B cell (primary cell): Measurements from ENCODE around the gene CTIF. TPM values are rescaled to one million over a fixed set of nuclear protein-coding genes. Genes with fewer than 3 reads are reported as not detected.

Experiments
- ATAC-seq: fragments of 200-7000 bp; cut with Tn5 transposase; one replicate; pipeline ENCODE4 v1.10.0; 2021; ENCODE audit warnings: low read depth, mild to moderate bottlenecking, moderate number of reproducible peaks, moderate library complexity
- CTCF ChIA-PET: fragments of 350-600 bp; sonication (Branson Sonifier 250); formaldehyde crosslinking; loops from one replicate; lab custom pipeline; 2021; ENCODE audit warnings: antibody characterized with exemption, inconsistent platforms; lab: Charles Lee
- POLR2A ChIA-PET: fragments of 350-600 bp; sonication (Branson Sonifier 250); formaldehyde crosslinking; loops from one replicate; lab custom pipeline; 2021; ENCODE audit warnings: antibody characterized with exemption; lab: Charles Lee
- DNase-seq: peaks from one replicate; pipeline ENCODE4 v3.0.0; 2013
- H2AFZ ChIP-seq: 2 replicates; pipeline ENCODE4 v1.6.1; 2012; ENCODE audit warnings: mild to moderate bottlenecking, low read depth, low read length; ENCODE audit not compliant: insufficient read depth, poor library complexity, severe bottlenecking
- H3K27ac ChIP-seq, 2 donors: 1 replicate in 1 of 2; 2 replicates in 1 of 2; pipeline ENCODE4 v1.5.1; 2012 to 2013; ENCODE audit warnings: low read length in 2 of 2, mild to moderate bottlenecking in 2 of 2, moderate library complexity in 1 of 2
- H3K27me3 ChIP-seq, 4 experiments: fragments of 200-600 bp in 1 of 4; sonication (generic) in 1 of 4; replicated peaks in 1 of 4; 1 replicate in 2 of 4; 2 replicates in 2 of 4; pipeline versions ENCODE4 v1.6.1 to v1.7.0; 2013 to 2016; ENCODE audit warnings: low read length in 3 of 4, mild to moderate bottlenecking in 2 of 4, mixed read lengths in 1 of 4, moderate library complexity in 1 of 4; ENCODE audit not compliant: insufficient read depth in 4 of 4, control insufficient read depth in 3 of 4; ENCODE audit errors: control extremely low read depth in 1 of 4
- H3K36me3 ChIP-seq, 2 experiments: replicated peaks in 1 of 2; 1 replicate in 1 of 2; 2 replicates in 1 of 2; pipeline versions ENCODE4 v1.6.1 to v1.7.1; 2013; ENCODE audit warnings: low read length in 1 of 2; ENCODE audit not compliant: insufficient read depth in 2 of 2, control insufficient read depth in 1 of 2; ENCODE audit errors: control extremely low read depth in 1 of 2, extremely low read depth in 1 of 2
- H3K4me1 ChIP-seq, 2 donors: fragments of 200-600 bp in 1 of 2; sonication (generic) in 1 of 2; 1 replicate in 1 of 2; 2 replicates in 1 of 2; pipeline versions ENCODE4 v1.5.1 to v1.6.1; 2013 to 2017; ENCODE audit warnings: low read length in 2 of 2; ENCODE audit not compliant: control insufficient read depth in 2 of 2, insufficient read depth in 2 of 2
- H3K4me2 ChIP-seq: replicated peaks from 2 replicates; pipeline ENCODE3; 2012; ENCODE audit warnings: mild to moderate bottlenecking, low read depth, low read length; ENCODE audit not compliant: poor library complexity, severe bottlenecking
- H3K4me3 ChIP-seq, 5 experiments: fragments of 200-600 bp in 1 of 5; sonication (generic) in 1 of 5; 1 replicate in 3 of 5; 2 replicates in 2 of 5; pipeline versions ENCODE4 v1.5.1 to v1.7.0; 2011 to 2016; ENCODE audit warnings: low read length in 4 of 5, mild to moderate bottlenecking in 4 of 5, low read depth in 2 of 5, control low read depth in 1 of 5, moderate library complexity in 1 of 5; ENCODE audit not compliant: insufficient read depth in 1 of 5; ENCODE audit errors: control extremely low read depth in 1 of 5, extremely low read depth in 1 of 5
- H3K79me2 ChIP-seq: fragments of 200-600 bp; sonication (generic); one replicate; pipeline ENCODE4 v1.6.0; 2016; ENCODE audit warnings: low read length; ENCODE audit not compliant: control insufficient read depth, insufficient read depth
- H3K9ac ChIP-seq: fragments of 200-600 bp; sonication (generic); 2 replicates; pipeline ENCODE4 v1.6.1; 2017; ENCODE audit warnings: mild to moderate bottlenecking, low read length, moderate library complexity
- H3K9me3 ChIP-seq, 3 donors: one replicate each; pipeline versions ENCODE4 v1.6.1 to v1.7.1; 2013; ENCODE audit warnings: low read length in 2 of 3; ENCODE audit not compliant: control insufficient read depth in 2 of 3, insufficient read depth in 1 of 3; ENCODE audit errors: control extremely low read depth in 1 of 3
- H4K20me1 ChIP-seq: 2 replicates; pipeline ENCODE4 v1.6.0; 2012; ENCODE audit warnings: mild to moderate bottlenecking, low read length; ENCODE audit not compliant: insufficient read depth, control insufficient read depth, poor library complexity, severe bottlenecking
- H3K27ac Mint-ChIP-seq: one replicate; pipeline ENCODE4 v1.8.0; 2021; ENCODE audit warnings: mixed read lengths
- H3K27me3 Mint-ChIP-seq: one replicate; pipeline ENCODE4 v1.8.0; 2021; ENCODE audit warnings: mixed read lengths
- H3K4me1 Mint-ChIP-seq: one replicate; pipeline ENCODE4 v1.8.0; 2021; ENCODE audit warnings: mixed read lengths
- H3K4me3 Mint-ChIP-seq: one replicate; pipeline ENCODE4 v1.8.0; 2021; ENCODE audit warnings: mixed read lengths
- H3K9me3 Mint-ChIP-seq: one replicate; pipeline ENCODE4 v1.8.0; 2022; ENCODE audit warnings: mixed read lengths; ENCODE audit not compliant: insufficient read depth
- CTCF ChIP-seq: fragments of 200-600 bp; IDR thresholded peaks from one replicate; pipeline ENCODE4 v1.8.0; 2022; ENCODE audit warnings: antibody characterized with exemption, mild to moderate bottlenecking
- EZH2 ChIP-seq: IDR thresholded peaks from 2 replicates; pipeline ENCODE4 v1.6.1; 2012; ENCODE audit warnings: borderline replicate concordance, low read depth, mild to moderate bottlenecking, moderate library complexity, low read length; ENCODE audit not compliant: insufficient read depth, poor library complexity, severe bottlenecking
- WGBS: methylation state at CpG from one replicate; pipeline ENCODE4 v1.1.5; 2013; ENCODE audit warnings: missing lambda C conversion rate; ENCODE audit not compliant: insufficient coverage; 5-methylcytosine and 5-hydroxymethylcytosine counted together
- intact Hi-C: fragments of 100-400 bp; cut with micrococcal nuclease; formaldehyde crosslinking; loops from one replicate; pipeline ENCODE4 v1.10.0; 2022
- polyA plus RNA-seq: library from polyadenylated mRNA; depleted of rRNA; stranded (reverse); fragments of >200 nt; gene quantifications from 2 replicates; pipeline ENCODE4 v1.2.3, GENCODE V29; 2012
- total RNA-seq, 2 donors: library from RNA; stranded (reverse); fragments of 120-200 nt in 1 of 2; gene quantifications; 1 replicate in 1 of 2; 2 replicates in 1 of 2; pipeline versions ENCODE4 v1.2.3 to v1.2.4, GENCODE V29; 2013 to 2022

Gene CTIF
- total and polyA plus RNA-seq, 2 donors (not counting 1 experiment from before 2014, with no cell fraction given): 3.6 to 16.2 TPM

GRCh38 chr18:48574667-48575300, 36.0 kb downstream of the CTIF start:
- Histone ChIP-seq H4K20me1 (no peaks in the 10 kb centered on the region), H3K27me3 (no peaks in the 10 kb centered on the region), H3K4me2 (no peak overlapping the region), H3K4me1 (no peaks in the 10 kb centered on the region), H3K9ac (no peak overlapping the region), H3K36me3 (no peaks in the 10 kb centered on the region), H2AFZ (no peak overlapping the region), H3K79me2 (no peaks in the 10 kb centered on the region), H3K9me3 (peaks cover 0 to 7% (median 2%) of the 10 kb centered on the region in 3 donors), H3K27ac (no peak overlapping the region), H3K4me3 (no peak overlapping the region)
- TF ChIP-seq CTCF: no peak
- no peak for TF ChIP-seq EZH2
- no peak for DNase-seq
- 89% methylated on average over 2 of the region's 11 CpGs for WGBS
- ATAC-seq: no peak
- intact Hi-C loops: no loop called here
- Mint-ChIP-seq H3K27ac (no peak overlapping the region), H3K4me3 (no peak overlapping the region), H3K9me3 (peaks cover 9% of the 10 kb centered on the region), H3K4me1 (no peaks in the 10 kb centered on the region), H3K27me3 (no peaks in the 10 kb centered on the region)
- CTCF ChIA-PET: no interaction called here
- POLR2A ChIA-PET: no interaction called here

- Mint-ChIP-seq H3K27me3 (no peaks in the 10 kb centered on the region), H3K4me1 (no peaks in the 10 kb centered on the region), H3K9me3 (peaks cover 9% of the 10 kb centered on the region), H3K4me3 (no peak overlapping the region), H3K27ac (no peak overlapping the region)
- no peak overlapping the region for H3K4me3 ChIP-seq
- H3K4me1 ChIP-seq: no peaks in the 10 kb centered on the region
- TF ChIP-seq EZH2 (no peak), CTCF (no peak)
- no peak overlapping the region for H3K9ac ChIP-seq
- no peak overlapping the region for H3K4me2 ChIP-seq
- H3K27me3 ChIP-seq: no peaks in the 10 kb centered on the region
- no peaks in the 10 kb centered on the region for H3K79me2 ChIP-seq
- WGBS: 95% methylated on average over 6 of the region's 8 CpGs
- intact Hi-C loops: no loop called here
- ChIA-PET CTCF (no interaction called here), POLR2A (no interaction called here)
- no peak overlapping the region for H2AFZ ChIP-seq
- H4K20me1 ChIP-seq: no peaks in the 10 kb centered on the region
- peaks cover 0 to 7% (median 2%) of the 10 kb centered on the region in 3 donors for H3K9me3 ChIP-seq
- H3K36me3 ChIP-seq: no peaks in the 10 kb centered on the region
- ATAC-seq (no peak), DNase-seq (no peak)
- no peak overlapping the region for H3K27ac ChIP-seq
These were observed 36.4 kb downstream of the CTIF start for GRCh38 chr18:48575301-48575657.
